Effector memory CD8-positive, alpha-beta T cell (primary cell): ENCODE data around the gene MBNL2.

Experiments
- ATAC-seq: fragments of 150-1000 bp; cut with Tn5 transposase; replicated peaks from 2 replicates; pipeline ENCODE4 v1.10.0; 2021; ENCODE audit warnings: mild to moderate bottlenecking, moderate library complexity
- DNase-seq, 3 experiments: peaks; one replicate each; pipeline ENCODE4 v3.0.0; 2021
- H3K27ac Mint-ChIP-seq, 2 donors: one replicate each; pipeline ENCODE4 v1.8.0; 2022; ENCODE audit warnings: mild to moderate bottlenecking in 2 of 2, mixed read lengths in 2 of 2, moderate library complexity in 2 of 2
- H3K27me3 Mint-ChIP-seq, 2 donors: one replicate each; pipeline ENCODE4 v1.8.0; 2022; ENCODE audit warnings: mixed read lengths in 2 of 2
- H3K36me3 Mint-ChIP-seq: one replicate; pipeline ENCODE4 v1.8.0; 2022; ENCODE audit warnings: mild to moderate bottlenecking, moderate library complexity, mixed read lengths; ENCODE audit not compliant: insufficient read depth
- H3K4me1 Mint-ChIP-seq, 2 donors: one replicate each; pipeline ENCODE4 v1.8.0; 2022; ENCODE audit warnings: low read depth in 2 of 2, mixed read lengths in 2 of 2
- H3K4me3 Mint-ChIP-seq, 2 donors: one replicate each; pipeline ENCODE4 v1.8.0; 2022; ENCODE audit warnings: mild to moderate bottlenecking in 2 of 2, mixed read lengths in 2 of 2, moderate library complexity in 2 of 2
- H3K9me3 Mint-ChIP-seq, 2 donors: one replicate each; pipeline ENCODE4 v1.8.0; 2022; ENCODE audit warnings: mixed read lengths in 2 of 2

Gene MBNL2

DNA sequence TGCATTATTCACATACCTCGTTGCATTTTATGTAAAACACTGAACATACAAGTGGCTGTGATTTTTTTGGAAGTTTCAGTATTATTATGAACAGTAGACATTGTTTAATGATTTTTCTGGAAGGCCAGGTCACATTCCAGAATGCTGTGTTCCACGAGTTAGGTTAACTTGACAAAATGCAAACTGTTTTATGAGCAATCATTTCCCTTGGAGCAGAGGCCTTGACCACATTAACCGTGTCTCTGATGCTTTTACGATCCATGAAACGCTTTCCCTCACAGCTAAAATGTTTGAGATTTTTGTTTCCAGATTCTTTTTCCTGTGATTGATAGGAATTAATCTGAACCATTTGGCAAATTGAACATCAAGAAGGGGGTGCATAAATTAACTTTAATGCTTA lies 57.8 kb downstream of the MBNL2 start:
- Mint-ChIP-seq H3K4me3 (no peak overlapping the region), H3K4me1 (peaks cover 36 to 70% of the 10 kb centered on the region in 2 donors), H3K27ac (peak overlapping the region in 1 of 2 donors; percentile 0), H3K27me3 (no peaks in the 10 kb centered on the region), H3K9me3 (no peaks in the 10 kb centered on the region), H3K36me3 (peaks cover 34% of the 10 kb centered on the region)
- ATAC-seq = no peak
- no peak for DNase-seq

DNA sequence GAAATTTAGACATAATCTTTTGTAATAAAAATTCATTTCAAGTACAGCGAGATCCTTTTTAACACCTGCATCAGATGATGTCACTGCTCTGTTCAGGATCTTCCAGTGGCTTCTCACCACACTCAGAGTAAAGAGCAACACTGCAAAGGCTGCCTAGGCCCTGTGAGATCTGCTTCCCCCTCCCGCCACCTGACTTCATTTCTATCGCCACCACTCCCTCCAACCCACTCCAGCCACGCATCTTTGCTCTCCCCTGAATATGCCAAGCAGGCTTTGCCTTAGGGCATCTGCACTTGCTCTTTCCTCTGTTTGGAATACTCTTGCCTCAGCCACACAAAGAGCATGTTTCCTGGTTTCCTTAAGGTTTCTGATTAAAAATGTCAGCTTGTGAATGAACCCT lies 58.3 kb downstream of the MBNL2 start:
- no peak overlapping the region for H3K4me3 Mint-ChIP-seq
- H3K27me3 Mint-ChIP-seq = no peaks in the 10 kb centered on the region
- no peaks in the 10 kb centered on the region for H3K9me3 Mint-ChIP-seq
- peaks cover 35 to 65% of the 10 kb centered on the region in 2 donors for H3K4me1 Mint-ChIP-seq
- no peak for DNase-seq
- H3K27ac Mint-ChIP-seq = peak overlapping the region; percentile 0 to 39
- ATAC-seq = peak; percentile 44
- peaks cover 33% of the 10 kb centered on the region for H3K36me3 Mint-ChIP-seq

DNA sequence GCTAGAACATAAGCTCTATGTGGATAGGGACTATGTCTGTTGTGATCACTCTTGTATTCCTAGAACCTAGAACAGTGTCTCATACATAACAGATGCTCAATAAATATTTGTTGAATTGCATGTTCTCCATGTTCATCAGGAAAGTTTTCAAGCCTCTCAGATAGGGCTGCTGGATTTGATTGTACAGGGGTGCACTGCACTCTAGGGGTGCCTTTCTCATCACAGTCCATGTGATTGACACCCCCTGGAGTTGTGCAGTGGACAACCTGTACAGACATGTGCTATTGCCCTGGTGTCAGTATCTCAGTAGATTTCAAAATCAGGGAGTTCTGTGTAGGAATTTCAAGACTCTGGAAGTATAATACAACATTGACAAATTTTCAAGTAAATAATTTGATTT lies 58.9 kb downstream of the MBNL2 start:
- no peak overlapping the region for H3K4me3 Mint-ChIP-seq
- no peaks in the 10 kb centered on the region for H3K9me3 Mint-ChIP-seq
- no peak for DNase-seq
- no peaks in the 10 kb centered on the region for H3K27me3 Mint-ChIP-seq
- peaks cover 27% of the 10 kb centered on the region for H3K36me3 Mint-ChIP-seq
- peak overlapping the region; percentile 29 to 39 for H3K27ac Mint-ChIP-seq
- peak; percentile 51 for ATAC-seq
- H3K4me1 Mint-ChIP-seq = peaks cover 38 to 64% of the 10 kb centered on the region in 2 donors

DNA sequence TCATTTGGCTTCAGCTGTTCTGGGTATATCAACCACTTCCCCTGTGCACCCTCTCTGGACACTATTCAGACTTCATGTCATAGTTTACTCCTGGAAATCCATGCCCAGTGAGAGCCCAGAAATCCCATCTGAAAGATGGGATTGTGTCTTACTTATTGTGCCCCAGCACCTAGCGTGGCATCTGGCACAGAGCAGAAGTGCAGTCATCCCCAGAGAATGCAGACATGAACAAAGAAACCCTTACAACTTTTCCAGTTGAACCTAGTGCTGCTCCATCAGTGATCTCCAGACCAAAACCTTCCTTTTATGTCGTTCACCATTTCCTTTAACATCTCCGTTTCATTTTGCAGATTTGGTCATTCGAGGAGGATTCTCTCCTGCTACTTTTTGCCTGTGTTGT lies 60.6 kb downstream of the MBNL2 start:
- Mint-ChIP-seq H3K4me3 (no peak overlapping the region), H3K27me3 (no peaks in the 10 kb centered on the region), H3K36me3 (peaks cover 20% of the 10 kb centered on the region), H3K27ac (peak overlapping the region in 1 of 2 donors; percentile 55), H3K4me1 (peaks cover 39 to 63% of the 10 kb centered on the region in 2 donors), H3K9me3 (no peaks in the 10 kb centered on the region)
- DNase-seq (no peak), ATAC-seq (no peak)

DNA sequence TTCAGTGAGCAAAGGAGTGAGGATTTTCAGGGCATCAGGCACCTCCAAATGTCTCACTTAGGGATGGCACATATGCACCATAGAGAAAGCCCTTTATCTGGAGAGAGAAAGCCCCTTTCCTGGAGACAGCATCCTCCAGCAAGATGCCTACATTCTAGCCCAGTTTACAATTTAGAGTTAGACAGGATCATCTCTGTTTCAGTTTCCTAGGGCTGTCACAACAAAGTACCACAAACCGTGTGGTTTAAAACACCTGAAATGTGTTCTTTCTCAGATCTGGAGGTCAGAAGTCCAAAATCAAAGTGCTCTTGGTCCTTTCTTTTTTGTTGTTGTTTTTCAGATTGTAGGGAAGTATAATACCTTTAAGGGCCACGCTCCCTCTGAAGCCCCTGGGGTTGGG lies 61.8 kb downstream of the MBNL2 start:
- Mint-ChIP-seq H3K9me3 (no peaks in the 10 kb centered on the region), H3K27ac (peak overlapping the region; percentile 55 to 81), H3K4me3 (no peak overlapping the region), H3K27me3 (no peaks in the 10 kb centered on the region), H3K36me3 (peaks cover 18% of the 10 kb centered on the region), H3K4me1 (peaks cover 35 to 61% of the 10 kb centered on the region in 2 donors)
- no peak for ATAC-seq
- DNase-seq = no peak

DNA sequence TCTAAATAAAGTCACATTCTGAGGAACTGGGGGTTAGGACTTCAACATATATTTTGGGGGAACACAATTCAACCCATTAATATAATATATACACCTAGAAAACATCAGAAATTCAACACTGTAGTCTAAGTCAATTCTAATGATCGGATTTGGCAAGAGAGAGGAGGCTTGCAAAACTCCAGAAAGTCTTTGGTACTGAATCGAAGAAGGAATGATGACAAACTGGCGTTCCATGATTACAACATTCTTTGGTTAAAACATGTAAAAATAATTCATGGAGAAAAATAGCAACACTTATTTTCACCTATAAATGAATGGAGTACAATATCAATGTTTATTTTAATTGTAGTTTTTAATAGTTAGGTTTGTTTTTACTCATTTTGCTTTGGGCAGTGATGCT lies 62.4 kb downstream of the MBNL2 start:
- Mint-ChIP-seq H3K4me3 (no peak overlapping the region), H3K36me3 (peaks cover 18% of the 10 kb centered on the region), H3K4me1 (peaks cover 35 to 54% of the 10 kb centered on the region in 2 donors), H3K27me3 (no peaks in the 10 kb centered on the region), H3K27ac (no peak overlapping the region), H3K9me3 (no peaks in the 10 kb centered on the region)
- no peak for ATAC-seq
- DNase-seq = no peak

DNA sequence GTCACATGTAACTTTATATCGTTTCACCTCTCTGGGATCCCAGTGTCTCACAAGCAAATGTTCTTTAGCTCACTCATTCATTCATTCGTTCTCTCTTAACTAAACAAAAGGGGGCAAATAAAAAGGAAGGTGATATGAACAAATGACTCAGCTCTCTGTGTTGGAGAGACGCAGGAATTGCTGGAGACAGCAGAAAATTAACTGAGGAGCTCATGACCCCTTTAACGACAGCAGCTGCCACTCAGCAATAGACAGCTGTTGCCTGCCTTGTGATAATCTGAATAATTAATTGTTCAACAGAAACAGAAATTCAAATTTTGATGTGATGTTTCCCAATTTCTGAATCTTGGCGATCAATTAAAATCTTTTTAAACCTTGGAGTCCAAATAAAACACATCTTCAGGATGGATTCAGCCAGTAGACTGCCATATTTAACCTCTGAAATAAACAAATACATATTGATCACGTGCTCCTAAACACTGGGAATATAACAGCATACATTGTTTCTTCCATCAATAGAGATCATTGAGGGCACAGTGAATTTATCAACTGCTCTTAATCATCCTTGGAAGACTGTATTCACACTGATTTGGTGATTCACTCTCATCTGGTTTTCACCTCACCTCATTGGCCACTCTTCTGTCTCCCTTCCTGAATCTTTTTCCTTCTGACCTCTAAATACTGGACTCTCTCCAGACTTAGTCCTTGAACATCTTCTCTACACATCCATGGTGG lies 63.3 kb downstream of the MBNL2 start:
- H3K27ac Mint-ChIP-seq = no peak overlapping the region
- no peak for ATAC-seq
- peaks cover 21% of the 10 kb centered on the region for H3K36me3 Mint-ChIP-seq
- H3K27me3 Mint-ChIP-seq = no peaks in the 10 kb centered on the region
- no peaks in the 10 kb centered on the region for H3K9me3 Mint-ChIP-seq
- no peak overlapping the region for H3K4me3 Mint-ChIP-seq
- peaks cover 35 to 46% of the 10 kb centered on the region in 2 donors for H3K4me1 Mint-ChIP-seq
- DNase-seq = no peak

DNA sequence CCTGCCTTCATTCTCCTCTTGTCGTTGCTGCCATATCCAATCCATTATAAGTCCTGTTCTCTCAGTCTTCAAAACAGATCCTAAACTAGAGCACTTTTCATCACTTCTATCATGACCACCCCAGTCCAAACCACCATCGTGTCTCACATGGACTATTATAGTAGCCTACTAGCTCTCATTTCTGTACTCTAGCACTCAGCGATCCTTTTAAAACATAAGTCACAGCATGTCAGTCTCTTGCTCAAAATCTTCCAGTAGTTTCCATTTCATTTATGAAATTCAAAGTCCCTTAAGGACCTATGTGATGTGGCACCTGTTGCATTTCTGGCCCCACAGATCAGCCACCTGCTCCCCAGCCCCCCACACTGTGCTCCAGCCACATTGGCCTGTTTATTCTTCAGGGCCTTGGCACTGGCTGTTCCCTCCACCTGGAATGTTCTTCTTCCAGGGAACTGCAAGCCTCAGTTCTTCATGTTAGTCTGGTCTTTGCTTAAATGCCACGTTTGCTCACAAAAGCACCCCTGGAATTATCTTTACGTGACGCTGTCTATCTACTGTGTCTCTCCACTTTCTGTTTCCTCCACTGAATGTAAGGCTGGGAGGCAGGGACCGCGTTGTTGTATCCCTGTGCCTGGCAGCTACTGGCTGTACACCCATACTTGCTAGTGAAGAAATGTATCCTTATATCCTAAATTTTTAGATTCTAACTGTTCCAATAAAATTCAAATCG lies 64.3 kb downstream of the MBNL2 start:
- no peak for ATAC-seq
- Mint-ChIP-seq H3K9me3 (no peaks in the 10 kb centered on the region), H3K4me3 (no peak overlapping the region), H3K4me1 (peaks cover 31 to 43% of the 10 kb centered on the region in 2 donors), H3K27ac (no peak overlapping the region), H3K36me3 (peaks cover 16% of the 10 kb centered on the region), H3K27me3 (no peaks in the 10 kb centered on the region)
- DNase-seq = no peak

DNA sequence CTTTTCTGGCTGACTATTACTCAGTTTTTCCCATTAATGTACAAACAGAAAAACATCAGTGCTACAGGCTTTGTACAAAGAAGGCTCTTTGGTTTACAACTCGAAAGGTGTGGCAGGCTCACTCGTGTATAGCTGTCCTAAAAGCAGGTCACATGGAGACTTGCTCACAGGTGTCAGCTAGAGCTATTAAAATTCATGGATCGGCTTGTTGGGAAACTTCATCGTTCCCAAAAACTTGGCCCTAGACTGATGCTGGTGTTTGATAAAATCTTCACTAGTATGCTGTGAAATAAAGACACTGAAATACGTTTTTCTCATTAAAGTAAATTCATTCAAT lies 64.9 kb downstream of the MBNL2 start:
- H3K27ac Mint-ChIP-seq = no peak overlapping the region
- H3K9me3 Mint-ChIP-seq = no peaks in the 10 kb centered on the region
- DNase-seq (no peak), ATAC-seq (no peak)
- H3K4me1 Mint-ChIP-seq = peaks cover 31 to 43% of the 10 kb centered on the region in 2 donors
- H3K36me3 Mint-ChIP-seq = peaks cover 13% of the 10 kb centered on the region
- no peak overlapping the region for H3K4me3 Mint-ChIP-seq
- no peaks in the 10 kb centered on the region for H3K27me3 Mint-ChIP-seq

DNA sequence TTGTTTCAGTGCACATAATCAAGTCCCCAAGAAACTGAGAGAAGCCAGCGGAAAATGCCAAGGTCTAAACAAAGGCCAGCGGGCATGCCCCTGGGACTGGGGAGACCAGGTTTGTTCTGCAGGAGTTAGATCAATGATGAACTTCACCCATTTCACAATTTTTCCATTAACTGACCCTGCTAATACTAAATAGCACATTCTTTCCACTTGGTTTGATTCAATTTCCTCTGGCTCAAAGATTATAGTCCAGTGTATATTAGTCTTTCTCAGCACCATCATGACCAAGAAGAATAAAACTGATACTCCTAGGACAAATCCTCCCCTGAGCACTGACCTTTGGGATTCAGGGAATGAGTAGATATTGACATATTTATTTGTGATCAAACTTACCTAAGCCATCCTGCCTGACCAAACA lies 66.4 kb downstream of the MBNL2 start:
- Mint-ChIP-seq H3K27ac (no peak overlapping the region), H3K9me3 (no peaks in the 10 kb centered on the region), H3K4me3 (no peak overlapping the region), H3K27me3 (no peaks in the 10 kb centered on the region), H3K4me1 (peaks cover 21 to 32% of the 10 kb centered on the region in 2 donors), H3K36me3 (peaks cover 10% of the 10 kb centered on the region)
- ATAC-seq = no peak
- DNase-seq = no peak

DNA sequence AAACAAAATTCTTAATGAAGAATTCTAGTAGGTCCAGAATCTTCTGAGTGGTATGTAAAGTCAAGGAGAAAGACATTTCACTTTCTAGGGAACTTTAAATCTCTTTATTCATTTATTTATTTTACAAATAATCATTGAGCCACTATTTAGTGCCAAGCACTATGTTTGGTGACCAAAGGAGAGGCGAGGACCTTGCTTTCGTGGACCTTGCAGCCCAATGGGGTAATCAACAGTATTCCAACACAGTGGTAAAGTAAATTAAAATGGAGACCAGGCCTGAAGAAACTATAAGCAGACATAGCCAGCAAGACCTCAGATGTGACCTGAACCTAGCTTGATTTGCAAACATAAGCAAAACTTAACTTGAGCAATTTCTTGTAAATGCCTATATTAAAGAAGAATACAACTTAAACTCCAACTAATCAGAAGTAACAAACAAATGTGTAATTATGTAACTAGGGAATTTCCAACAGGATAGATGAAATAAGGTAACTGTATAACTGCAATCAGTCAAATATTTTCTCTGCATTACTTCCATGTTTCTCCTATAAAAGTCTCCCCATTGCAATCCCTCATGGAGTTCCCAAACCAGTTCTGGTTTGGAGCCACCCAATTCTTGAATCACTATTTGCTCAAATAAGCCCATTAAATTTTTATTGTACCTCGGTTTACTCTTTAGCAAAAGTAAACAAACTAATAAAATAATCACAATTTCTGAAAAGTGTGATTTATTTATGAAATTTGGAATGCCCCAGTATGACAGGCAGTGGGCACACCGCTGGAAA lies 67.6 kb downstream of the MBNL2 start:
- ATAC-seq = no peak
- H3K9me3 Mint-ChIP-seq = no peaks in the 10 kb centered on the region
- no peak overlapping the region for H3K27ac Mint-ChIP-seq
- peaks cover 10% of the 10 kb centered on the region for H3K36me3 Mint-ChIP-seq
- DNase-seq = no peak
- peaks cover 21 to 29% of the 10 kb centered on the region in 2 donors for H3K4me1 Mint-ChIP-seq
- H3K4me3 Mint-ChIP-seq = no peak overlapping the region
- no peaks in the 10 kb centered on the region for H3K27me3 Mint-ChIP-seq

DNA sequence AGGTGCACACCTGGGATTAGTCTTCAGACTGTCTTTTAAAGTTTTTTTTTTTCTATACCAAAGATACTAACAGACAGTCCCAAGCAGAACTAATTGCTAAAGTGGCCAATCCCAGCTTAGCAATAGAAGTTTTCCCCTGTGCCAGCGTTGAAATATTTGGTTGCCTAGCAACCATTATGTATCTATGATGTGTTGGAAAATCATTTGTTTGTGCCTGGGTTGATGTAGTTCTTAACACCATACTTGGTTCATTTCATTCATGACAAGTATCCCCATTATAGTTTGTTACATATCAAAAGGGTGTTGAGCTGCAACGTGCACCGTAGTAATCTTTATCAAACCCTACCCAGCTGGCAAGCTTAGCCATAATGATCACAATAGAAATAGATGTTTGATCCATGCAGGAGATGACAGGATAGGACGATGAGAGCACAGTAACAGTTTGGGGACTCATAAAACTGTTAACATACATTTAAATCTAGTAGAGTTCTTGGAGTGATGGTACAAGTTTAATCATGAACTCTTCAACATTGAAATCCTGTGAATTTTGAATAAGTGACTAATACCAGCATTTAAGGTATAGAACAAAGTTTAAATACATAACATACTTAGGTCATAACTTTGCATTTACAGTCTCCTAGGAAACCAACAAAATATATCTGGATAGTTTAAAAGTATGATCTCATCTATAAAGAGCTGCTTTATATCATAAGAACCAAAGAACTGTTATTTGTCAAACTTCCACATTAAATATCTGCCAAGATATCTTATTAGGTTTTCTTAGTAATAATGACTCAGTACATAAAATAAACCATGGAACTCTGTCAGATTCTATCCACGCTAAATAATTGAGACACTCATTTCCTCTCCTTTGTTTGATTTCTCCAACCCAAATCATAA lies 73.4 kb downstream of the MBNL2 start:
- peaks cover 19 to 35% of the 10 kb centered on the region in 2 donors for H3K4me1 Mint-ChIP-seq
- H3K36me3 Mint-ChIP-seq = no peaks in the 10 kb centered on the region
- no peak for DNase-seq
- no peaks in the 10 kb centered on the region for H3K27me3 Mint-ChIP-seq
- no peak overlapping the region for H3K27ac Mint-ChIP-seq
- H3K9me3 Mint-ChIP-seq = no peaks in the 10 kb centered on the region
- ATAC-seq = no peak
- no peak overlapping the region for H3K4me3 Mint-ChIP-seq

DNA sequence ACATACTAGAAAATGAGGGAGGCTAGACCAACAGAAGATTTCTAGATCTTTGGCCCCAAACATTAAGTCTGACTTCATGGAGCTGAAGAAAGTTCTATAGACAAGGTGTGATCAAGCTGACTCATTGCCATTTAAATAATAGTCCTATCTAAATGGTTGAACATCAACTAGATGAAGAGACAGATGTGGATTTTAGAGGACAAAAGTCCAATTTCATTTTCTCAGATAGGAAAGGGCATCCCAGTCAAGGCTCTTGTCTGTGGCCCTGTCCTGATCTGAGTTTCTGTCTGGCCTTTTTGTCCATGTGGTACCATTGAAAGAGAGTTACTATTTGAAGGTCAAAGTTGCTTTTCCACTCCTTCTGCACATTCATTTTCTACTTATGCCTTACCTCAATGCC lies 74.6 kb downstream of the MBNL2 start:
- ATAC-seq (no peak), DNase-seq (no peak)
- no peaks in the 10 kb centered on the region for H3K9me3 Mint-ChIP-seq
- H3K36me3 Mint-ChIP-seq = no peaks in the 10 kb centered on the region
- H3K27me3 Mint-ChIP-seq = no peaks in the 10 kb centered on the region
- peak overlapping the region in 1 of 2 donors; percentile 25 for H3K27ac Mint-ChIP-seq
- peaks cover 15 to 30% of the 10 kb centered on the region in 2 donors for H3K4me1 Mint-ChIP-seq
- H3K4me3 Mint-ChIP-seq = no peak overlapping the region
